ENCODE measurements around the gene CBX2.

CBX2 gene

DNA sequence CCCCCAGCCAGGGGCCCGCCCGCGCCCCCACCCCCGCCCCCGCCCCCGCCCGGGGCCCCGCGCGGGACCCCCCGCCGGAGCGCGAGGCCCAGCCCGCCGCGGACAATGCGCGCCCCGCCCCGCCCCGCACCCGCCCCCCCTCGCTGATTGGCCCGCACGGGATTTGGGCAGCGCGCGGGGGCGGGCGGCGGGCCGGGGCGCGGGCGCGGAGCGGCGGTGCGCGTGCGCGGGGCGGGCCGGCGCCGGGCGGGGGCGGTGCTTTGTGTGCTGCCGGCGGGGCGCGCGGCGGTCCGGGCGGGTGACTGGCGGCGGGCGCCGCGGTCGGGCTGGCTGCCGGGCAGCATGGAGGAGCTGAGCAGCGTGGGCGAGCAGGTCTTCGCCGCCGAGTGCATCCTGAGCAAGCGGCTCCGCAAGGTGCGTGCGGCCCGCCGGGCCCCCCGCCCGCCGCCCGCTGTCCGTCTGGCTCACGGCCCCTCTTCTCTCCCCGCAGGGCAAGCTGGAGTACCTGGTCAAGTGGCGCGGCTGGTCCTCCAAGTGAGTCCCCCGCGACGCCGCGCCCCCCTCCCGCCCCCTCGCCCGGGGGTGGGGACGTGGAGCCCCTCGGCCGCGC is at the start of gene CBX2:
CBX2 (plus strand) TSS at position 255 of the 610 bp plus-strand sequence; CDS start at position 343, 88 bp downstream.
- peak; percentile 72 for DNase-seq (ENCODE audit: low read depth)

GRCh38 chr17:79728169-79728907 is 49.6 kb upstream of the CBX2 start:
- peak; percentile 69 for DNase-seq (ENCODE audit: low read depth)

GRCh38 chr17:79728908-79729471 is 49.0 kb upstream of the CBX2 start:
- DNase-seq (ENCODE audit: low read depth) = no peak

GRCh38 chr17:79729761-79730160 is 48.2 kb upstream of the CBX2 start:
- DNase-seq (ENCODE audit: low read depth) = no peak

DNA sequence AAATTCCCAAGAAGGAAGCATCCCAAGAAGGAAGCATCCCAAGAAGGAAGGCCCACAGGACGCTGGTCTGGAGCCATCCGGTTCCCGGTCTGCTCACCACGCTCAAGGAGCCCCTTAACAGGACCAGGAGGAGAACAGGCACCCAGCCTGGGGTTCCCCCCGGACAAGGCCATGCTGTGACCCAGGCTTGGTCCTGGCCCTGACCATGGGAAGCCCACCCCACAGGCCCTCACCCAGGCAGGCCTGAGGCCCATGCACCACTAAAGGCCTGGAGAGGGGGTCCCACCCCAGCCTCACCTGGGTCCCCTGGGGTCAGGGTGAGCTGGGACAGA is 47.5 kb upstream of the CBX2 start:
- no peak for DNase-seq (ENCODE audit: low read depth)

GRCh38 chr17:79730769-79731483 is 47.0 kb upstream of the CBX2 start, which contains the start of gene ENPP7:
Gene ENPP7, plus strand, starts transcription at chr17:79730943. Its CDS starts 197 bp downstream, at chr17:79731140.
- DNase-seq (ENCODE audit: low read depth) = no peak

DNA sequence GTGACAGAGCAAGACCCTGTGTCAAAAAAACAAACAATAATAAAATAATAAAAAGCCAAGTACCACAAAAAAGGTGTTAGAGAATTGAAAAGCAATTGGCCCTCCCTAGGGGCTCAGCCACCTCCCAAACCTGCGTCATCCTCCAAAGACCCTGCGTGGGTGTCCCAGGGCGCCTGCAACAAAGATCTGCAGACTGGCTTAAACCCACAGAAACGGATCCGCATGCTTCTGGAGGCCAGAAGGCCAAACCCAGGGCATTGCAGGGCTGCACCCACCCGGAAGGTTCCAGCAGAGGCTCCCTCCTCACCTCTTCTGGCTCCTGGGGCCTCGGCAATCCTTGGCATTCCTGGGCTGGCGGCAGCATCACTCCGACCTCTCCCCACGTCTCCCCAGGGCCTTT is 45.7 kb upstream of the CBX2 start:
- DNase-seq (ENCODE audit: low read depth) = no peak

DNA sequence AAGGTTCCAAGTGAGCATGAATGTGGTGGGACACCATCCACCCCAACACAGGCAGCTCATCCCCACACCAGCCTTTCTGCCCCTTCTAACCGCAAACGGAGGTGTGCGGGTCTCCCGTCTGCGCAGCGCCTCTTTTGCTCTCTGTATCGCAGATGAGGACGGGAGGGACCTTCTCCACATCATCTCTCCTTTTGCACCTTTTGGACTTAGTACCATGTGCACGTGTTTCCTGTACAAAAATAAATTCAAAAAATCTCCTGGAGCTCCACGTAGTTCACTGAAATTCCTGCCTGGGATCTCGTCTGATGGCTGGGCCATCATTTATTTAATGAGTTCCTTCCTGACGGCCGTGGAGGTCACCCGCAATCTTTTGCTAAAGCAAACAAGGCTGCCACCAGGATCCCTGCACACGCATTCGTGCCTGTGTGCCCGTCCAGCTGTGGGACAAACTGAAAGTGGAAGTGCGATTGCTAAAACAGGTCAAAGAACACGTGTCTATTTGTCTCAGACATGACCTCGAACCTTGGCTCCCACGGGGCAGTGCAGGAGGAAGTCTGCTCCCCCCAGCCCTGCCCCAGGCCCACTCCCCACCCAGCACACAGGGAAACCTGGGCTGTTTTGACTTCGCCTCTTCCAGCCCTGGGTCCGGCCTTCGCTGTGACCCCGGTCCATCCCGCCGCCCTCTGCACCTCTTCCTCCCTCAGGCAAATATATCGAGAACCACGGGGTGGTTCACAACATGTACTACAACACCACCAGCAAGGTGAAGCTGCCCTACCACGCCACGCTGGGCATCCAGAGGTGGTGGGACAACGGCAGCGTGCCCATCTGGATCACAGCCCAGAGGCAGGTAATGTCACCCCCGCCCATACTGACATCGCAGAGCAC is 44.9 kb upstream of the CBX2 start:
- no peak for DNase-seq (ENCODE audit: low read depth)

- no peak for DNase-seq (ENCODE audit: low read depth)
Observed at GRCh38 chr17:79733692-79734070, 44.3 kb upstream of the CBX2 start.

GRCh38 chr17:79735096-79735495 is 42.9 kb upstream of the CBX2 start:
- no peak for DNase-seq (ENCODE audit: low read depth)

DNA sequence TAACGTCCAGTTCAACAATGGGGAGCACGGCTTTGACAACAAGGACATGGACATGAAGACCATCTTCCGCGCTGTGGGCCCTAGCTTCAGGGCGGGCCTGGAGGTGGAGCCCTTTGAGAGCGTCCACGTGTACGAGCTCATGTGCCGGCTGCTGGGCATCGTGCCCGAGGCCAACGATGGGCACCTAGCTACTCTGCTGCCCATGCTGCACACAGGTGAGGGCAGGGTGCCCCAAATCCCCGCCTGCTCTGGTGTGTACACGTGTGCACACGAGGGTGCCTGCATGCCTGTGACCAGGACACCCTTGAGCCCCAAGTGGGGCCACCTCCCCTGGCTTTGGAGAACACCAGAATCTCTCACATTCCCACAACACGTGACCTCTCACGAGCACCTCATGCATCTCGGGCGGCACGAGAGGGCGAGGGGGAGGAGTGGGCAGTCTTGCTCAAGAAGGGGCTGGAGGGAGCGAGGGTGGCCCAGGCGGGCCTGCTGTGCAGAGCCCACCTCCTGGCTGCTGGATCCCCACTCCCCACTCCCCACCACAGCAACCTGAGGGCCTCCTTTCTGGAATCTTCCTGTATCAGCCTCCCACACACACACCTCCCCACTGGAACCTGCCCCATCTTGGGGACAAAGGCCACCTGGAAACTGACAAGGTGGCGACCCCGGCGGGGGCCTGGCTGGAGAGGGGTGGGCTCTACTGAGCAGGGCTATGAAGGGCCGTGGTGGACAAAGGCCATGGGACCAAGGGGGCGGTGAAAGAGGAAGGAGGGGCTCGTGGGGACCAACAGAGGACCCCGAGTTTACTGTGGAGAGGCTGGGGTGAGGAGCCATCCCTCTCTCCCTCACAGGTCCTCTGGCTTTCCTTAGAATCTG is 40.7 kb upstream of the CBX2 start:
- DNase-seq (ENCODE audit: low read depth) = no peak

- no peak for DNase-seq (ENCODE audit: low read depth)
Observed at GRCh38 chr17:79737922-79738578, 39.9 kb upstream of the CBX2 start.

- DNase-seq (ENCODE audit: low read depth) = no peak
Observed at GRCh38 chr17:79738643-79739042, 39.3 kb upstream of the CBX2 start.

DNA sequence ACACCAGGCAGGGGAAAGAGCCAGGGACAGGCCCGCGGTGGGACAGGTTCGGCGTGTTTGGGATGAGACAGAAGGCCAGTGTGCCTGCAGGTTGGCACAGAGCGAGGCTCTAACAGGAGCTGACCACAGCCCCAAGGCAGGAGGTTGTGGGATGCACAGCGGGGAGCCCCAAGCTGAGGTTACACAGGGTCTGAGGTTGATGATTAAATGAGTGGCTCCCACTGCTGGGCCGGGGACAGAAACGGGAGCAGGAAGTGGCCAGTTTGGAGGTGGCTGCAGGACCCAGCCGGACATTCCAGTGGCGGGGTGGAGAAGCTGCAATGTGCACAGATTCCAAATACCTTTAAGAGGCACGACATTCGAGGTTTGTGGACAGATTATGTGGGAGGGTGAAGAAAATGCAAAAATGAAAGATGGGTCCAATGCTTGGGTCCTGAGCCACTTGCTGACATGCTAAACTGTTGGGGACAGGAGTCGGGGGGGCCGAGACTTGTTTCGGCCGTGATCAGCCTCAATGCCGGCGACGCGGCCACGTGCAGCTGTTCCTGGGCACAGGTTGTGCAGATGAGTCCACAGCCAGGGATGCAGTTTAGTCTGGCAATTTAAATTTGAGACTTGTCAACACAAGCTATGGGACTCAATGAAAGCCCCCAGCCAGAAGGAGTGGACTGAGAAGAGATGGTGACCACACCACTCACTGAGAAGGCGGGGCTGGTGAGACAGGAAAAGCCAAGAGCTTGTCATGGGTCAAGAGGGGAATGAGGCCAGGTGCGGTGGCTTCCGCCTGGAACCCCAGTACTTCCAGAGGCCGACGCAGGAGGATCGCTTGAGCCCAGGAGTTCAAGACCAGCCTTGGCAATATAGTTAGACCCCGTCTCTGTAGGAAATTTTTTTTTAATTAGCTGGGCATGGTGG is 38.5 kb upstream of the CBX2 start:
- DNase-seq (ENCODE audit: low read depth) = no peak

- DNase-seq (ENCODE audit: low read depth) = no peak
Observed at GRCh38 chr17:79740413-79740812, 37.5 kb upstream of the CBX2 start.

- DNase-seq (ENCODE audit: low read depth) = no peak
Observed at GRCh38 chr17:79741401-79741750, 36.6 kb upstream of the CBX2 start.

DNA sequence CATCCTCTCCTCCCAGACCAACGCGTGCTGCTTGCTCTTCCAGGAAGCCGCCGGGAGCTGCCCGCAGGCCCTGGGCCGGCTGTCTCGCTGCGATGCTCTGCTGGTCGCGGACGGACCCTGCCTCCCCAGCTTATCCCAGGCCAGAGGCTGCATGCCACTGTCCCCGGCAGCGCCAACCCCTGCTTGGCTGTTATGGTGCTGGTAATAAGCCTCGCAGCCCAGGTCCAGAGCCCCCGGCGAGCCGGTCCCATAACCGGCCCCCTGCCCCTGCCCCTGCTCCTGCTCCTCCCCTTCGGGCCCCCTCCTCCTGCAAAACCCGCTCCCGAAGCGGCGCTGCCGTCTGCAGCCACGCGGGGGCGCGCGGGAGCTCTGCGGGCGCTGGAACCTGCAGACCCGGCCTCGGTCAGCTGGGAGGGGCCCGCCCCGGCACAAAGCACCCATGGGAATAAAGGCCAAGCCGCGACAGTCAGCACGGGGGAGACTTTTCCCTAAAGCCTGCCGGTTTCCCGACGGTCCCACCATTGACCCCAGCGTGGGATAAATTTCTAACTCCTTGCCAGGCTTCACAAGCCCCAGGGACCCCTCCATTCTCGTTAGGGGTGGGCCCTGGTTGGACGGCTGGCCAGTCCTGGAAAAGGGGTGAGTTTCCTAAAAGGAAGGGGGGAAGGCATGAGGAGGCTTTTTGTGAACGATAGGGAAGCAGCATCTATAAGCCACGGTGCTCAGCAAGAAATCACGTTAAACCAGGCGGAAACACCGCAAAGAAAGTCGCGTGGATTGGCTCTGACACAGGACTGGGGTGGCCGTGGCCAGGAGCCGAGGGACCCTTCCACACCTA is 36.0 kb upstream of the CBX2 start:
- DNase-seq (ENCODE audit: low read depth) = peak; percentile 66

DNA sequence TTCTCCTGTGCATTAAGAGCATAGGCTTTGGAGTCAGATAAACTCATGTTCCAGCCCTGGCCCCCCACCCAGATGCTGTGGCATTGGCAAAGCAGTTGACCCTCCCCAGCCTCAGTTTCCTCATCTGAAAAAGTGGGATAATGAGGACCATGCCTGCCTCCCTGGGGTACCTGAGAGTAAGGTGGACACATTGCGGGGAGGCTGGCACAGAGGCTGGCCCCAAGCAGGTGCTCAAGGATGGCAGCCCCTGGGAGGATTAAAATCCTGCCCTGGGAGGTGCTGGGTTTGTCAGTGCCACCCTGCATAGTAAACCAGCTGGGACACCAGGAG is 35.4 kb upstream of the CBX2 start:
- DNase-seq (ENCODE audit: low read depth) = no peak
